Uterus (tissue), 2 donors: ENCODE data around the gene HBD.

Experiments
- POLR2A ChIP-seq, 2 donors: fragments of 450-650 bp; IDR thresholded peaks; one replicate each; pipeline ENCODE4 v1.6.1; 2016; ENCODE audit warnings: antibody characterized with exemption in 2 of 2, mild to moderate bottlenecking in 1 of 2, moderate library complexity in 1 of 2
- TF ChIP-seq, protein P1 (sequence below), 4 experiments: fragments of 200-600 bp in 2 of 4; fragments of 450-650 bp in 2 of 4; sonication (generic) in 2 of 4; IDR thresholded peaks; one replicate each; pipeline ENCODE4 v1.5.1; 2016 to 2019; ENCODE audit warnings: antibody characterized with exemption in 4 of 4, mild to moderate bottlenecking in 2 of 4, moderate library complexity in 1 of 4

DNA sequence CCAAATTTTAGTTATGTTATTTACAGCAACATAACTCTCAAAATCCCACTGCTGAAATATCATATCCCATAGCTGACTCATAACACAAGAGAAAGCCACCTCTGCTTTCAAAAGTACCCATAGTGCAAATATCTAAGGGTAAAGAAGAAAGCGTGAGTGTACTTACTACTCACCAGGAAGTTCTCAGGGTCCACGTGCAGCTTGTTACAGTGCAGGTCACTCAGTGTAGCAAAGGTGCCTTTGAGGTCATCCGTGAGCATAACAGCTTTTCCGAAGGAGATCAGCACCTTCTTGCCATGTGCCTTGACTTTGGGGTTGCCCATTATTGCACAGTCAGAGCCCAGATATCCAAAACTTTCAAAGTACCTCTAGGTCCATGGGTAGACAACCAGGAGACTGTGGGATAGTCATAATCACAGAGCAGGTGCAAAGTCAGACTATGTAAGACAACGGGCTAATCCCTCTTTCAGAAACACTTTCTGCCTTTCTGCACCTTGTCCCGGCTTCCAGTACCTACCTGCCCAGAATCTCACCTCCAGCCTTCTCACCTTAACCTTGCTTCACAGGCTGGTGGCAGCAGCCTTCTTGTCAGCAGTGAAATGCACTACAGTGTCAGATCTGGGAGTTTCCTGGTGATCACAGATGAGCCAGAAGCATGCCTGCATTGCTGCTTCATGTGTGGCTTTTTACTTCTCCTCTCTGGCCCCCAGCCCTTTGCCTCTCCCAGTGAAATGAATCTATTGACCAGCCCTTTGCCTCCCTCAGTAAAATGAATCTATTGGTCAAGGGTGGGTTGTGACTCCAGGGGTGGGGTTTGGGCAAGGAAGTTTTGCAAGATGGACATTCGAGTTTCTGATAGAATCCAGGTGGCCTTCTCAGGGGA, 8.9 kb upstream of the HBD start:
- TF ChIP-seq POLR2A (IDR thresholded peaks at IDR 0.05), result no peak
- TF ChIP-seq, protein P1, sequence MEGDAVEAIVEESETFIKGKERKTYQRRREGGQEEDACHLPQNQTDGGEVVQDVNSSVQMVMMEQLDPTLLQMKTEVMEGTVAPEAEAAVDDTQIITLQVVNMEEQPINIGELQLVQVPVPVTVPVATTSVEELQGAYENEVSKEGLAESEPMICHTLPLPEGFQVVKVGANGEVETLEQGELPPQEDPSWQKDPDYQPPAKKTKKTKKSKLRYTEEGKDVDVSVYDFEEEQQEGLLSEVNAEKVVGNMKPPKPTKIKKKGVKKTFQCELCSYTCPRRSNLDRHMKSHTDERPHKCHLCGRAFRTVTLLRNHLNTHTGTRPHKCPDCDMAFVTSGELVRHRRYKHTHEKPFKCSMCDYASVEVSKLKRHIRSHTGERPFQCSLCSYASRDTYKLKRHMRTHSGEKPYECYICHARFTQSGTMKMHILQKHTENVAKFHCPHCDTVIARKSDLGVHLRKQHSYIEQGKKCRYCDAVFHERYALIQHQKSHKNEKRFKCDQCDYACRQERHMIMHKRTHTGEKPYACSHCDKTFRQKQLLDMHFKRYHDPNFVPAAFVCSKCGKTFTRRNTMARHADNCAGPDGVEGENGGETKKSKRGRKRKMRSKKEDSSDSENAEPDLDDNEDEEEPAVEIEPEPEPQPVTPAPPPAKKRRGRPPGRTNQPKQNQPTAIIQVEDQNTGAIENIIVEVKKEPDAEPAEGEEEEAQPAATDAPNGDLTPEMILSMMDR (IDR thresholded peaks at IDR 0.05), result no peak
